GM19240 (cell line): ENCODE results near the gene CHDH.

Experiments used
- DNase-seq: peaks from one replicate; pipeline ENCODE4 v3.0.0; 2011; ENCODE audit warnings: low spot score; ENCODE audit not compliant: insufficient read length

CHDH gene

DNA sequence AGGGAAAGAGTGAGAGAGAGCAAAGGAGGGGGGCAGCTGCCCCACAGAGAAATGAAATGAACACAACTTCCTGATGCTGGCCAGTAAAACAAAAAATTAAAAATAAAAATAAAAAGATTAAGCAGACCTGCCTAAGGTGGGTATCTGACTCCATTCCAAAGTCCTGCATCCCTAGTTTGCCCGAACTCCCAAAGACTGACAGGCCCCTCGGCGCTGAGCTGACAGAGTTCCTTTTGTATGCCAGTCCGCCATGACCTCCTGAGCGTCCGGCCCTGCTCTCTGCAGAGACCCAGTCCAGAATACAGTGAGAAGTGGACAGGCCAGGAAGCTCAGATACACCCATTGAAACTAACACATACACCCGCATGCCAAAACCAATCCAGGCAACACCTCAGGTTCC, 54.9 kb downstream of the CHDH start:
- no peak for DNase-seq

DNA sequence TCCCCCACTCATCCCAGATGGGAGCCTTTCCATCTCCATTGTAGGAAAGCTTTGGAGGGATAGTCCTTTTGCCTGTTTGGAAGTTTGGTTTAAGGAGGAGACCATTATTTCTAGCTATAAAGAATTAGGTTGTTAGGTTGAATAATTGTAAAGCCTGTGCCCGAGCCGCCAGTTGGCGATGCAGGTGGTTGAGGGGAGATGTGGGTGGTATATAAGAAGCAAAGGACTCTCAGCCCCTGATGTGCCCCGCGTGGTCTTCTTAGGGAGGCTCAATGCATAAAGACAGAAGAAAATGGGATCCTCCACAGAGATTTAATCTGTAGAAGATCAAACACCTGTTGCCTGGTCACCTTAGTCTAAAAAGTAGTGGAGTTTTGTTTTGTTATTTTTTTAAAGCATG, 55.7 kb downstream of the CHDH start:
- DNase-seq: no peak

DNA sequence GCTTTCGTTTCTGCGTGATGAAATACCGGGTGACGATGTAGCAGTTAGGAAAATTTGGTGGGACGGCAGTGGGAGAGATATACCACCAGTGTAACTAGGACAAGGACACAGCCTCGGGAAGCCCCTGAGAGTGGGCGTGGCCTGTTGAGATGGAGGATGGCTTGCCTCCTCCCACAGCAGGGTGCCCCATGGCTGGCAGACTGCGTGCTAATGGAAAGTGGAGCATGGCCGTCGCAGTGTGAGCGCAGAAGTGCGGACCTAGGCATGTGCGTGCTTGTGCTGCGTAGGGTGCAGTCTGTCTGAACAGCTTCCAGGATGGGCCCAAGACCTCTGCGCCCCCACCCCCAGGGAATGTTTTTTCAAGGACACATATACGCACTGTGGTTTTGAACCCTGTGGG, 56.8 kb downstream of the CHDH start:
- no peak for DNase-seq

DNA sequence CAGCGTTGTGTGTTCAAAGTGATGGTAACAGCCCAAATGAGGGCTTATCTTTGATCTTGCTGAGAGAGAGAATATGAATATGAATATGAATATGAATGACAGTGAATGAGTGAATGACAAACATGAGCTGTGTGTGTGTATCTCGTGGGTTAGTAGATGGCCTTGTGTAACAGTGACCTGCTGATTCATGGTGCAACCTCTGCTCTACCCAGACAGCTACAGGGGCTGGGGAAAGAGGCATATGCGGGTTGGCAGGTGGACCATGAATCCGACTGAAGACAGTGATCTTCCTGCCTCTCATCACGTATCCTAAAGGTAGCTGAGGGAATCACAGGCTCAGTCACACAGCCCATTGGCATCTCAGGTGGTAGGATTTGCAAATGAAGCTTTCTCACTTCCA, 58.2 kb downstream of the CHDH start:
- no peak for DNase-seq

DNA sequence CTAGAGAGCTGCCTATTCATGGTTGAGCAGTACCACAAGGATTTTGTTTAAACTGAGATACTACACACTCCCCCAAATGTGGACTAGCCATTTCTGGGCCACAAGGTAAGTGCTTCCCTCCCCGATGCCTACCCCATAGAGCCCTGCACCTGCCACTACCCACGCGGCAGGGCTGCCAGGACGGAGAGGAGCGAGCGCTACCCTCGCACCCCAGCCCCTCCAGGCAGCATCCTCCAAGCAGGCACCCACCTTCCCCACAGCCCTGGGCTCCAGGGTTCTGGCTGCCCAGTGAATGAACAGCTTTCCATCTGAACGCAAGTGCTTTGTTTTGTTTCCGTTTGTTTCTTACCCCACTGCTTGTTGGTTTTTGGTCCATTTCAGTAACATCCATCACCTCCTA, 59.2 kb downstream of the CHDH start:
- no peak for DNase-seq

DNA sequence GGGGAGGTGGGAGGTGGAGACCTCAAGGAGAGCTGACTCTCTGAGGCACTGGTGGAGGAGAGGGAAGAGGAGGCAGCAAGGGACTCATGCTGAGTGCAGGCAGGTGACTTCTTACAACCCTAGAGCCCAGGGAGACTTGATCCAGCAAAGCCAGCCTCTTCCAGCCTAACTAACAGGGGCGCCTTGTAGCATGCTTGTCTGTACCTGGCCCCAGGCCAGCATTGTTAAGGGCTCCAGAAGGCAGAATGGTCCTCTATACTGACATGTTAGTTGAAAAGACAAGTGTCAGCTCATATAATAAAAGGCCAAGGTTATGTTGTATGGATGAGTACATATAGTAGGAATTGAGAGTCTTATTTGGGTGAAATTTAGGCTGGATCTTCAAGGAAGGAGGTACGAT, 65.4 kb downstream of the CHDH start:
- DNase-seq: no peak

DNA sequence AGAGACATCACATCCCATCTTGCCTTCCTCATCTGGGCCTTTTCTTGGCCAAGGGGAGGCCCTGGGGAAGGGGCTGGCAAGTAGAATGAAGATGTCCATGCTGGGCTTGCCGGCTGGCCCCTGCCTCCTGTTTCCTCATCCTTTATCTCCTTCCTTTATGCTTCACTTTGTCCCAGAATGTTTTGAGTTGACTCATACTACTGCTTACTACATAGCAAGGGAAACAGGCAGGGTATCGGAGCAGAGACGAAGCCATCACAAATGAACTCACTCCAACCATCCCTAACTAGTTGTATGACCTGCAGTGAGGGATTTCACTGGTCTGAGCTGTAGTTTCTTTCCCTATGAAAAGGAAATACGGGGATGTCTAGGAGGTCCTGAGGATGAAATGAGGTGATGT, 66.0 kb downstream of the CHDH start:
- DNase-seq: no peak

DNA sequence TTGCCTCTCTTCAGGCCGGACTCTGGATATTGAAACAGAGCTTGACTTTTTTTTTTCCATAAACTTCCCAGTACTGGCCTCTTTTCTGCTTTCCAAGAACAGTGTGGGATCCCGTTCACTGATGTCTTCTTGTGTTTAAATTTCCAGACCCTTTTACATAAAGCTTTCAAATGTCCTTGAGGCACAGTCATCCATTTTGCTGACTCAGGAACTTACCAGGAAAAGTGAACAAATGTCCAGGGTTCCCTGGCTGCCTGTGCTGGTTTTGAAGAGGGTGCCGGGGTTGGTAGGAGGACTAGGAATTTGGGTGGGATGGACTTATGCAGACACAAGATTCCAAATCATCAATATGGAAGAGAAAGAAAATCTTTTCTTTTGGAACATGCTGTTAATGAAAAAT, 68.1 kb downstream of the CHDH start:
- no peak for DNase-seq

DNA sequence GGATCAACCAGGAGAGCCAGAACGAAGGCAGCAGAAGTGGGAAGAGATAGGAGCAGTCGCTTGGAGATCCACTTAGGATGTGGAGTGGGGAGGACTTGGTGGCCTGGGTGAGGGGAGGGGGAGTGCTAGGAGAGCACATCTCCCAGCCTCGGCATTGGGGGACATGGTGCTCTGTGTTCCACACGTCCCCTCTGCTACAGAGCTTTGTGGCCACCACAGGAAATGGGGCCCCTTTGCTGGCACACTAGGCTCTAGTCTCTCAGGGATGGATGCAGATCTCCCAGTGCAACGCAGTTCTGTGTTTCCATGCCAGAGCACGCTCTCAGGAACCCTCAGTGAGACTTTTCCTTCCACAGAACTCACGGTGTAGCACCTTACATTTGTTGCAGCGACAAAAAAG, 68.8 kb downstream of the CHDH start:
- DNase-seq: no peak

DNA sequence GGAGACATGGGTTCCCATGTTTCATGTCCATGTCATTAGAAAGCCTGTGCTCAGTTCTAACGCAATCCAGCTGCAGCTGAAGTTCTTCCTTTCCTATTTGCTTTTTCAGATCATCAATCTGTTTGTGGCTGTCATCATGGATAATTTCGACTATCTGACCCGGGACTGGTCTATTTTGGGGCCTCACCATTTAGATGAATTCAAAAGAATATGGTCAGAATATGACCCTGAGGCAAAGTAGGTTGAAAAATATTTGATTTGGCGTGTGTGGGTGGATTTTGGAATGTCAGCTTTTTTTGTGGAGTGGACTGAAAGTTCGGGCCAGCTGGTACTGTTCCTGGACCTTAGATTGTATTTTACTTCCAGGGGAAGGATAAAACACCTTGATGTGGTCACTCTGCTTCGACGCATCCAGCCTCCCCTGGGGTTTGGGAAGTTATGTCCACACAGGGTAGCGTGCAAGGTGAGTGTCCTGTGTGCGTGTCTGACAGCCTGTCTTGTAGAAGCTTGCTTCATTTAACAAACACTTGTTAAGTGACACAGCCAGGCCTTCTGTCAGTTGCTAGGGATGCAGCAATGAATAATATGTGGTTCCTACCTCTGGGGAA, 69.6 kb downstream of the CHDH start:
- DNase-seq: no peak

DNA sequence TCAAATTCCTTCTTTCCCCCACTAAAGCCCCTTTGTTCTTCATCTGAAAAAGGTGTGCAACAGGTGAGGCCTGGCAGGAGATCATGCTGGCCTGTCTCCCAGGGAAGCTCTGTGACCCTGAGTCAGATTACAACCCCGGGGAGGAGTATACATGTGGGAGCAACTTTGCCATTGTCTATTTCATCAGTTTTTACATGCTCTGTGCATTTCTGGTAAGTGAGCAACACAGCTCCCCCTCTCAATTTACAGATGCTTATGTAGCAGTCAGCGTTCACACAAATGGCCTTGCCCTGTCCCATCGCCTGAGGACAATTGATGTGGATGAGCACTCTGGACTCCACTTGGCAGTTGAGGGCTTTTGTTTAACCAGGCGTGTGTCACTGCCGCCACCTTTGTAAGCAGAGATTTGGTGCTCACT, 70.4 kb downstream of the CHDH start:
- no peak for DNase-seq

DNA sequence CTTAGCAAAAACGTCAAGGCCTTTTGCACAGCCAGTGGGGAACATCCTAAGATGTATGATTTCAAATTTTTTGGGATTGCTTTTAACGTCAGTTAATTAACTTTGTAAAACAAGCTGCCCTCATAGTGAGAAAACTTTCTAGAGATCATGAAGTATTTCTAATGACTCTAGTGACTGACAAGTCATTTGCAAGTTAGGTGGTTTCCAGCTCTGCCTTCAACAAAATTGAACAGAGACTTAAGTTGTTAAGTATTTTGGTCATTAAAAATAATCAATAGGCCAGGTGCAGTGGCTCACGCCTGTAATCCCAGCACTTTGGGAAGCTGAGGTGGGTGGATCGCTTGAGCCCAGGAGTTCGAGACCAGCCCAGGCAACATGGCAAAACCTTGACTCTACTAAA, 71.2 kb downstream of the CHDH start:
- no peak for DNase-seq

DNA sequence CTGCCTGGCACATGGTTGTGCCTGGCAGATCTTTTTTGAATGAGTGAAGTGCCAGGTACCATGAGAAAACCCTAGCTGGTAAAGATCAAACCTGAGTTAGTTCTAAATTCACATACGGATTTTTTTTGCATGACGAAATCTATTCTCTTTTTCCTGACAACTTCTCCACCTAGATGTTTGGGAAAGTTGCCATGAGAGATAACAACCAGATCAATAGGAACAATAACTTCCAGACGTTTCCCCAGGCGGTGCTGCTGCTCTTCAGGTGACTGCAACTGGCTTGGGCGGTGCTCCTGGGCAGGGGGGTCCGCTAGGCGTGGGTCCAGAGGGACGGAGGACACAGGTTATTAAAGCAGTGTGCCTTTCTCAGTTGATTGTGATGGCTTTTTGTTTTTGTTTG, 71.8 kb downstream of the CHDH start:
- no peak for DNase-seq

DNA sequence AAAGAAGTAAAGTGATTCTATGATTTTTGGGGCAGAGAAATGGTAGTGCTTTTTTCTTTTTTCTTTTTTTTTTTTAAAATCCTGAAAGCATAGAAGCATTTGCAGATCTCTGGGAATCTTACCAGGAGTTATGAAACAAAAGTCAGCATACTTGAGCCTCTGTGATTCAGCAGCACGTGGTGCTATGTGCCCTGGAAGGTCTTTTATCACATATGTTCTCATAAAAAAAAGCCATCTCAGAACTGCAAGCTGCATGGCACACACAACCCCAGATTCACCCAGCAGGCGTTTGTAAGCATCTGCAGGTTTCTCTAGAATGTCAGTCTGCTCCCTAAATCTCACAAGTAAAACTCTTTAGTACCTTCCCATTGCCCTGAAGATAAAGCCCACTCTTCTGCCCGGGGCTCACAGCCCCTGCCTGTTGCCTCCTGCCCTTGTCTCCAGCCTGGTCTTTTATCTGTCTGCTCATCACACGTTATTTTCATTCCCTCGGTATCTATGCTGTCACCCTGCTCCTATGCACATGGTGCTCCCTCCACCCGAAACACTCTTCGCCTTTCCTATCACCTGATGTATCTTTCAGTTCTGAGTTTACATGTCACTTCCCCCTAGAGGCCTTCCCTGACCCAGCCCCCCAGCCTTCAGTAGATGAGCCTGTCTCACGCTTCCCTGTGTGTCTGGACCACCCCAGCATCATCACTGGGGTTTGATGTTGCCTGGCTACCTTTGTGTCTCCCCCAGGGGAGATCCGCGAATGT, 72.4 kb downstream of the CHDH start:
- peak; percentile 49 for DNase-seq

DNA sequence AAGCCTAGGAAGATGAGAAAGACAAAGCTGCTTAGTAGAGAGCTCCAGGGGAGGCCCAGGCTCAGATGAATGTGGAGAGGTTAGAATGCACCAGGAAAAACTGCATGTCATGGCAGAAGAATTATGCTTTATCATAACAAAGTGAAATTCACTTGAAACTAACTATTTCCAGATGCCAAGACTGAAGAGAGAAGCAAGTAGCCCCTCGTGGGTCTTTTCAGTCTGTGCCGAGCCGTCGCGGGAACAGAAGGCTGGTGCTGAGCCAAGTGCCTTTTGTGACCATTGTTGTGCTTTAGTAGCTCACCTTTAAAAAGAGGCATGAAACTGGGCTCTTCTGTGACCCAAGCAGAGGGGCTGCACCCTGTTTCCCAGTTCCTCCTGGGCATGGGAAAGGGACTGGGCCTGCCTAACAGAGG, 73.2 kb downstream of the CHDH start:
- DNase-seq: no peak

DNA sequence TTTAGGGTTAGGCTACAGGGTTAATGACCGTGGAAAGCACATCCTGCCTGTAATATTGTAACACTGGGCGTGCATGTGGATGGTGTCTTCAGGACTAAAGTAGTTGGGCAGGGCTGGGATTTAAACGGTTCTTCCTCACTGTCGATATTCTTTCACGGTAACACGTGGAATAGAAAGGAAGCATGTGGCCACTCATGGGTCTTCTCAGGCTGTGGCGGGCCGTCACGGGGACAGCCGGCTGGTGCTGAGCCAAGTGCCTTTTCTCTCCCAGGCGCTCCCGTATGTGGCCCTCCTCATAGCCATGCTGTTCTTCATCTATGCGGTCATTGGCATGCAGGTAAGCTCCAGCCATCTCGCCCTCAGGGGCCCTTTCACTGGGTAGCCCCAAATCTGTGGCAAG, 73.7 kb downstream of the CHDH start:
- DNase-seq: no peak

DNA sequence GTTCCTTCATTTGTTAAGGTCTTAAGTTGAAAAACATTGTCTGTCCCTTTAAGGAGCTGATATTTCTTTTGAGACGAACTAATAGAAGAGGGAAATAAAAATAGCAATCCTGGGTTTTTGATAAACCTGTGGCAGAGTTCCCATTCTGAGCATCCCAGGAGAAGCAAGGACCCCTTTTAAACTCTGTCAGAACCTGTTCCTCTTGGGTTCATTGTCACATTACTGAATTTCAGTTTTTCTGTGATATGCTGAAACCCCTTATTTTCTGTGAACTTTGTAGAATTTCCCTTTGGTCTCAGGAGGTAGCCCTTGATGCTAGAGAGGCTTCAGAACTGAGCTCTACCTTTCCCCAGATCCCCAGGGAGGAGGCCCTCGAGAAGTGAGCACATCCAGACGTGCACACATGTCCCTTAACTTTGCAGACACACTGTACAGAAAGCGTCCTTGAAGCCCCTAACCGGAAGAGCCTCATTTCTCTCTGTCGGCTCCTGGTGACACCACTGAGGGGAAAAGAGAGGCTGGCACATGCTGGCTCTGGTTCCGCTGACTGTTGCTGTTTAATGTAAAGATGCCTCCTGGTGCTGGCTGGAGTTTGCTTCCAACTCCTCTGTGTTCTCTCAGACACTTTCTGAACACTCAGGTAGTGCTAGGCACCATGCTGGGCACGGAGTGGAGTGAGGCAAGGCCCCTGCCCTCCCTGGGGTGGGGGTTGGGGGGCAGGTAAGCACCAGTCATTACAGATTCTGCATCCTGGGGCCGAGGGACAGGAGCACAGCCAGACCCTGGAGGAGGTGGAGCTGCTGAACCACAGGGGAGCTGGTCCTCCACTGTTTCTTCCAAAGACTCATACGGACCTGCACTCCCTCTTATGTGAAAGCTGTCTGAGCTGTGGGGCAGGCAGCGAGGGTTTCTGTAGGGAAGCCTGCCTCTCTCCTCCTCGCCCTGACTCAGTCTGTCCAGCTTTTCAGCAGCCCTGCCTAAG, 77.5 kb downstream of the CHDH start:
- no peak for DNase-seq

DNA sequence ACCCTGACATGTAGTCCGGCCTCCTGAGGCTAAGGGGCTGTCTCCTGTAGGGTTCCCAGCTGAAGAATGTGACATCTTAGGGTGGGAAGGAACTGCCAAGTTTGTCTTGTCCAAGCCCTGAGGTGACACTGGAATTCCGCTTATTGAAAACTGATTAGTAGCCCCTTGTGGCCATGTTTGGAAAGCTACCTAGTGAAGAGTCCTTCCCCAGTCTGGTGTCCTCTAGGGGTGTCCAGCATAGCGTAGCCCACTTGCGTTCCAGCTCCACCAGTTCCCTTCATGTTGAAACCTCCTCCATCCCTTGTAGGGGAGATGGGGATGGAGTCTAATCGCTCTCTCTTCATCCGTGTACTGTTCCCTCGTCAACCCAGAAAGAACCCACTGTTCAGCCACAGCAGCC, 79.5 kb downstream of the CHDH start:
- no peak for DNase-seq

DNA sequence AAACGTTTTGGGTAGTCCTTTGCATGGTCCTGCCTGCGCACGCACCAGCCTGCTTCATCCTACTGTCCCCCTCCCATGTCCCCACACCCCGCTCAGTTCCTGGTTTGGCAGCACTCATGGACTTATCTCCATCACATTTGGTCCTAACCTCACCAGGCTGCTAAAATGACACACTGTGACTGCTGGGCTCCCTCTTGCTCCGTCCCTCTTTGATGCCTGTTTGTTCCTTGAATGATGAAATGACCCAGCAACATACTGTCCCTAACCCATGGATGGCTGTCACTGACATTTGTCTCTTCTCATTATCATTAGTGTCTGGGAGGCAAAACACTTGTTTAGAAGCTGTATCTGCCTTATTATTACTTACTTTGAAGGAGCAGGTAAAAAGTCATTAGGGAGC, 80.5 kb downstream of the CHDH start:
- no peak for DNase-seq

DNA sequence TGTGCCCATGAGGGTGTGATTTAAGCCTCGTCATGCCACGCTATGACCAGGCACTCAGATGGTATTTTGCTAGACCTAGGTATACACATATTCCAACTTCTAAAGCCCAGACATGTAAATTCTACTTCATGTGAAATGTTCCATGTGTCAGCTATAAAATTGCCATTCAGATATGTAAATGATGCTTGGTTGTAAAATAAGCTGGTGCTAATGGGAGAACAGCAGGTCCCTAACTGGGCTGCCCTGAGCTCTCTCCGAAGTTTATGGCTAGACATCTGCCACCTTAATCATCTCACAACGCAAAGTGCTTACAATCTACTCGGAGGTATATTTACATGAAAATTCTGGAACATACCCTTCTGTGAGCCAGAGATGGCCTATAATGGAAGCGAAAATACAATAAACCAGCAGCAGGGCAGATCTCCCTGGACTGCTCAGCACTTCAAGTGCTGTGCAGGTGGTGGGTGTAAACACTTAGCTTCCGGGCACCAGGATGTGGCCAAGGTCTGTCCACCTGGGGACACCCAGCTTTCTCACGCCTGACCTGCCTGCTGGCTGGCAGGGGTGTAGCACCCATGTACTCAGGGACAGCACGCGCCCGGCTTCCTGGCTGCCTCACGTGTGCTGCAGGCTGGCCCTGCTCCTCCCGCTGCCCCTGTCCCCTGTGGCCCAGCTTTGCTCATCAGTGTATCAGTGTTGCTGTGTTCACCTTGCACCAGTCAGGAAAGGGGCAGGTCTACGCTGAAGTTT, 82.0 kb downstream of the CHDH start:
- no peak for DNase-seq

DNA sequence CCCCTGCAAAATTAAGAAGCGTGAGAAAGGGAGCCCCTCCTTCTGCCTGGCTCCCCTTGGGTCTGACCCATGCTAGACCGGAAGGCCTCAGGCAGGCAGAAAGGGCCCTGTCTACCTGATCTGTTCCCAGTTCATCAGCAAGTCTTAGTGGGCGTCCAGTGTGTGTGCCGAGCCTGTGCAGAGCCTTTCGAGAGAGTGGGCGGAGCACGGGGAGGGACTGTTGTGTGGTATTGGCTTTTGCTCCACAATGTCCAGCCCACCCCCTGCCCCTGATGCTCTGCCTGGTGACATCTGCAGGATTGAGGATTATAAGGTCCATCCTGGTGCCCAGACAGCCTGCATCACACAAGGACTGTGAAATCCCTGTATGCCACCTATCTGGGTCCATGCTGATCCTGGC, 82.9 kb downstream of the CHDH start:
- DNase-seq: no peak
